Tibial nerve (tissue), 4 donors: Measurements from ENCODE around the gene DCAF11.

Experiments
- EP300 ChIP-seq, 2 donors: sonication (generic); formaldehyde crosslinking; IDR thresholded peaks; one replicate each; pipeline ENCODE4 v1.6.1; 2017; ENCODE audit warnings: antibody characterized with exemption in 2 of 2, mild to moderate bottlenecking in 1 of 2
- POLR2A ChIP-seq, 2 donors: fragments of 450-650 bp; IDR thresholded peaks; one replicate each; pipeline ENCODE4 v1.6.1; 2017; ENCODE audit warnings: antibody characterized with exemption in 2 of 2, mild to moderate bottlenecking in 2 of 2, moderate library complexity in 2 of 2
- TF ChIP-seq, protein P1 (sequence below), 5 experiments: fragments of 200-600 bp in 3 of 5; fragments of 450-650 bp in 2 of 5; sonication (generic) in 3 of 5; IDR thresholded peaks; one replicate each; pipeline ENCODE4 v1.5.1; 2016 to 2019; ENCODE audit warnings: antibody characterized with exemption in 5 of 5, mild to moderate bottlenecking in 3 of 5, moderate library complexity in 2 of 5

DNA sequence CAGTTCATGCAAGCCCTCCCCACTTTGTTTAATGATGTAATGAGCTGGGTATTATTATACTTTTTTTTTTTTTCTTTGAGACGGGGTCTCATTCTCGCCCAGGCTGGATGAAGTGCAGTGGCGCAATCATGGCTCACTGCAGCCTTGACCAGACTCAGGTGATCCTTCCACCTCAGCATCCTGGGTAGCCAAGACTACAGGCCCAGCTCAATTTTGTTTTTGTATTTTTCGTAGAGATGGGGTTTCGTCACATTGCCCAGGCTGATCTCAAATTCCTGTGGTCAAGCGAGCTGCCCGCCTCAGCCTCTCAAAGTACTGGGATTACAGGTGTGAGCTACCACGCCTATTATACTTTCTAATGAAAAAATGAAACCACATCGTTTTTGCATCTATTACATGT, 4.5 kb upstream of the DCAF11 start:
- TF ChIP-seq POLR2A (IDR thresholded peaks at IDR 0.05) (no peak), EP300 (IDR thresholded peaks at IDR 0.05) (no peak)
- TF ChIP-seq, protein P1, sequence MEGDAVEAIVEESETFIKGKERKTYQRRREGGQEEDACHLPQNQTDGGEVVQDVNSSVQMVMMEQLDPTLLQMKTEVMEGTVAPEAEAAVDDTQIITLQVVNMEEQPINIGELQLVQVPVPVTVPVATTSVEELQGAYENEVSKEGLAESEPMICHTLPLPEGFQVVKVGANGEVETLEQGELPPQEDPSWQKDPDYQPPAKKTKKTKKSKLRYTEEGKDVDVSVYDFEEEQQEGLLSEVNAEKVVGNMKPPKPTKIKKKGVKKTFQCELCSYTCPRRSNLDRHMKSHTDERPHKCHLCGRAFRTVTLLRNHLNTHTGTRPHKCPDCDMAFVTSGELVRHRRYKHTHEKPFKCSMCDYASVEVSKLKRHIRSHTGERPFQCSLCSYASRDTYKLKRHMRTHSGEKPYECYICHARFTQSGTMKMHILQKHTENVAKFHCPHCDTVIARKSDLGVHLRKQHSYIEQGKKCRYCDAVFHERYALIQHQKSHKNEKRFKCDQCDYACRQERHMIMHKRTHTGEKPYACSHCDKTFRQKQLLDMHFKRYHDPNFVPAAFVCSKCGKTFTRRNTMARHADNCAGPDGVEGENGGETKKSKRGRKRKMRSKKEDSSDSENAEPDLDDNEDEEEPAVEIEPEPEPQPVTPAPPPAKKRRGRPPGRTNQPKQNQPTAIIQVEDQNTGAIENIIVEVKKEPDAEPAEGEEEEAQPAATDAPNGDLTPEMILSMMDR (IDR thresholded peaks at IDR 0.05), result no peak
